ENCODE measurements around the gene SYTL2.

DNA sequence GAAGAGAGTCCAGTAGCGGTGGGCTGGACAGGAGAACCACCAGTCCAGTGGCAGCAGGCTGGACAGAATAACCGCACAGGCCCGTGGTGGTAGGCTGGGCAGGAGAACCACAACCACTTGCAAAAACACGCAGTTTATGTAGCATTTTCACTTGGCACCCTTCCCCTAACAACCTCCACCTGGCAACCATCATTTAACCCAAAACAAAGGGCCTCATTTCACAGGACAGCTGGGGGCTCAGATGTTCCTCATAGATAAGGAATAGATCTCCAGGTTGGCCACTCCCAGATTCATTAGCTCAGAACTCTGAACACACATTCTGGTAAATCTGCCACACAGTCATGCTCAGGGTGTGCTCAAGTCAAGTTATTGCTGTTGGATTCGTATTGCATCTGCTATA is 41.2 kb downstream of the SYTL2 start:
- TF ChIP-seq, protein P1, sequence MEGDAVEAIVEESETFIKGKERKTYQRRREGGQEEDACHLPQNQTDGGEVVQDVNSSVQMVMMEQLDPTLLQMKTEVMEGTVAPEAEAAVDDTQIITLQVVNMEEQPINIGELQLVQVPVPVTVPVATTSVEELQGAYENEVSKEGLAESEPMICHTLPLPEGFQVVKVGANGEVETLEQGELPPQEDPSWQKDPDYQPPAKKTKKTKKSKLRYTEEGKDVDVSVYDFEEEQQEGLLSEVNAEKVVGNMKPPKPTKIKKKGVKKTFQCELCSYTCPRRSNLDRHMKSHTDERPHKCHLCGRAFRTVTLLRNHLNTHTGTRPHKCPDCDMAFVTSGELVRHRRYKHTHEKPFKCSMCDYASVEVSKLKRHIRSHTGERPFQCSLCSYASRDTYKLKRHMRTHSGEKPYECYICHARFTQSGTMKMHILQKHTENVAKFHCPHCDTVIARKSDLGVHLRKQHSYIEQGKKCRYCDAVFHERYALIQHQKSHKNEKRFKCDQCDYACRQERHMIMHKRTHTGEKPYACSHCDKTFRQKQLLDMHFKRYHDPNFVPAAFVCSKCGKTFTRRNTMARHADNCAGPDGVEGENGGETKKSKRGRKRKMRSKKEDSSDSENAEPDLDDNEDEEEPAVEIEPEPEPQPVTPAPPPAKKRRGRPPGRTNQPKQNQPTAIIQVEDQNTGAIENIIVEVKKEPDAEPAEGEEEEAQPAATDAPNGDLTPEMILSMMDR (IDR thresholded peaks at IDR 0.05), result no peak
- TF ChIP-seq POLR2A (IDR thresholded peaks at IDR 0.05), result no peak

All from right lobe of liver (tissue), 4 donors.